Heart left ventricle (tissue), 16 donors: Measurements from ENCODE around the gene ARFIP1. TPM values are rescaled to one million over a fixed set of nuclear protein-coding genes. Genes with fewer than 3 reads are reported as not detected.
A peak's percentile ranks its signal among the peaks of the same experiment; 100 is the strongest.

Experiments
- ATAC-seq, 4 donors: fragments of 200-7000 bp; cut with Tn5 transposase; one replicate each; pipeline ENCODE4 v1.9.1; 2020 to 2022; ENCODE audit warnings: moderate library complexity in 4 of 4, mild to moderate bottlenecking in 3 of 4, moderate number of reproducible peaks in 1 of 4
- DNase-seq, 5 donors: peaks; one replicate each; pipeline ENCODE4 v3.0.0-alpha.2; 2020
- H3K27ac ChIP-seq, 12 donors: fragments of 200-600 bp; sonication (generic) in 4 of 12; one replicate each; pipeline versions ENCODE4 v1.5.0 to v1.8.0; 2016 to 2022; ENCODE audit warnings: mild to moderate bottlenecking in 2 of 12
- H3K27me3 ChIP-seq, 9 donors: fragments of 200-600 bp; sonication (generic) in 2 of 9; one replicate each; pipeline versions ENCODE4 v1.5.1 to v1.8.0; 2016 to 2022; ENCODE audit warnings: mild to moderate bottlenecking in 3 of 9
- H3K36me3 ChIP-seq, 9 donors: fragments of 200-600 bp; sonication (generic) in 2 of 9; one replicate each; pipeline versions ENCODE4 v1.5.0 to v1.8.0; 2018 to 2022; ENCODE audit warnings: mild to moderate bottlenecking in 2 of 9
- H3K4me1 ChIP-seq, 12 donors: fragments of 200-600 bp; sonication (generic) in 4 of 12; one replicate each; pipeline versions ENCODE4 v1.5.0 to v1.8.0; 2016 to 2022; ENCODE audit warnings: mild to moderate bottlenecking in 3 of 12
- H3K4me3 ChIP-seq, 12 donors: fragments of 200-600 bp; sonication (generic) in 4 of 12; one replicate each; pipeline versions ENCODE4 v1.5.0 to v1.8.0; 2017 to 2022; ENCODE audit warnings: mild to moderate bottlenecking in 9 of 12, moderate library complexity in 4 of 12
- H3K9me3 ChIP-seq, 12 donors: fragments of 200-600 bp; sonication (generic) in 4 of 12; one replicate each; pipeline versions ENCODE4 v1.5.0 to v1.8.0; 2016 to 2022; ENCODE audit warnings: mild to moderate bottlenecking in 1 of 12
- POLR2A ChIP-seq, 2 donors: fragments of 450-650 bp; IDR thresholded peaks; one replicate each; pipeline ENCODE4 v1.6.1; 2017; ENCODE audit warnings: antibody characterized with exemption in 2 of 2, mild to moderate bottlenecking in 2 of 2, moderate library complexity in 2 of 2
- WGBS, 4 donors: extraction: QIAGEN DNeasy Blood & Tissue Kit in 2 of 4; methylation state at CpG; one replicate each; pipeline versions ENCODE4 v1.1.5 to v1.1.7; 2013 to 2018; 5-methylcytosine and 5-hydroxymethylcytosine counted together
- intact Hi-C, 10 donors: fragments of 100-400 bp; cut with DNase I; formaldehyde crosslinking; loops; one replicate each; pipeline versions ENCODE4 v1.11.1 to v1.14.2; 2022
- polyA plus RNA-seq, 2 donors: library from polyadenylated mRNA; stranded (reverse); fragments of 200-250 nt; gene quantifications; one replicate each; pipeline ENCODE4 v1.2.3, GENCODE V29; 2013
- total RNA-seq, 9 donors: library from RNA; depleted of rRNA in 2 of 9; stranded (reverse); fragments of >200 nt in 2 of 9; fragmentation: NEBNext Ultra II Directional in 3 of 9; extraction: Animal tissue kit (Norgen Biotek cat#: 25700) in 3 of 9; gene quantifications; one replicate each; pipeline versions ENCODE4 v1.1.0 to v1.2.4, GENCODE V29; 2016 to 2023
- TF ChIP-seq, protein P1 (sequence below), 12 donors: fragments of 200-600 bp; sonication (generic) in 4 of 12; IDR thresholded peaks; one replicate each; pipeline versions ENCODE4 v1.5.0 to v1.8.0; 2018 to 2022; ENCODE audit warnings: antibody characterized with exemption in 12 of 12, mild to moderate bottlenecking in 5 of 12
- donor health status: ischemic (EF 13 %, LVEDD 7.1; RV severe dilation, severe dysfunction).
- donor health status: healthy with polysubstance abuse.
- donor health status: DM: no; HTN: yes; CAD: no.
- donor health status: DM: no; HTN: no; CAD: no.
- donor health status: ischemic (EF 25% LVEDD 6.9; RV normal size, moderate dysfunction).
- donor health status: ischemic (EF 25% LVEDD 5.7; RV mildly dilated, moderate dysfunction).
- donor health status: healthy.
- donor health status: DM: yes; HTN: yes; CAD: no.
- donor health status: ischemic (EF 35%, LVEDD 5.7; RV mildly dilated, moderate dysfunction).
- donor health status: nonischemic (EF 11% LVEDD 7.7; RV severe dilation, severe dysfunction).
- donor health status: DM: yes; HTN: yes; CAD: no.
- donor health status: PGD.
- donor health status: ischemic (EF 29% LVEDD 5.4; RV normal size, mild dysfunction).
- donor health status: nonischemic (EF 23%, LVEDD 6.1; RV moderate dilation, normal function).

Gene ARFIP1
- total and polyA plus RNA-seq, 11 donors = 9.0 to 30.6 (median 11.8) TPM

DNA sequence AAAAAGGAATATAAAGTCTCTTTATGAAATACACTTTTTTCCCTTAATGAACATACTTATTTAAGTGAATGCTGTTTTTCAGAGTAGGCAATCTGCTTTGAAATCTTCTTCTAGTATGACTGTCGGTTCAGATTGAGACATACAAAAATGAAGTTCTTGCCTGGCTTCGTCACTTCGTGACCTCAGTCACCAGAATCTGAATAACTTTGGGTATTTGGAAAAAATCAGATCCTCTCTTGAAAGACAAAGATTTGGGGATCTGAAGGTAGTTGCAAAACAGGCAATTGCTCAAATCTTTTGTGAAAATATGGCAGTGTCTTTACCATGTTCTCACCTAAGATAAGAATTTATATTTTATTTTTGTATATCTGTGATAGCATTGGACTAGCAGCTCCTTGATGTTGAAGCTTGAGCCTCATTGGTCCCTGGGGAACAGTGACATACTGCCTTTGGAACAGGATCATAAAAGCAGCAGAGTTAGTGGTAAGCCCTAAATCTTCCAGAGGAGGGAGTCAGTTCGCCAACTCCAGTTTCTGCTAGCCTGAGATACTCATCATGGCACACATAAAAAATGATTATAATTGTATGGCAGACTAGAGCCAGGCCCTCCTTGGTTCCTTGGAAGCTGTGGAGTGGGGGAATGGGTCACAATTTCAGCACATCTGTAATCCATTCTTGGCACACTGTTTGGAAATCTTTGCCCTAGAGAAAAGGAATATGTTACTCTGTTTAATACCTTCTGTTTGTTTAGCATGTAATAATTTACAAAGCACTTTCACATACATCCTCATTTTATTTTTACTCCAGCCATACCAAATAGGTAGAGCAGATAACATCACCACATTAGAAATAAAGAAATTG lies 5.0 kb downstream of the ARFIP1 start:
- peaks cover 0 to 9% (median 0%) of the 10 kb centered on the region in 9 donors for H3K36me3 ChIP-seq
- 84 to 87% (median 85%) methylated on average over 4 of the region's 4 CpGs for WGBS, 4 donors
- H3K9me3 ChIP-seq = no peaks in the 10 kb centered on the region
- peak overlapping the region in 1 of 12 donors; percentile 9 for H3K27ac ChIP-seq
- TF ChIP-seq, protein P1, sequence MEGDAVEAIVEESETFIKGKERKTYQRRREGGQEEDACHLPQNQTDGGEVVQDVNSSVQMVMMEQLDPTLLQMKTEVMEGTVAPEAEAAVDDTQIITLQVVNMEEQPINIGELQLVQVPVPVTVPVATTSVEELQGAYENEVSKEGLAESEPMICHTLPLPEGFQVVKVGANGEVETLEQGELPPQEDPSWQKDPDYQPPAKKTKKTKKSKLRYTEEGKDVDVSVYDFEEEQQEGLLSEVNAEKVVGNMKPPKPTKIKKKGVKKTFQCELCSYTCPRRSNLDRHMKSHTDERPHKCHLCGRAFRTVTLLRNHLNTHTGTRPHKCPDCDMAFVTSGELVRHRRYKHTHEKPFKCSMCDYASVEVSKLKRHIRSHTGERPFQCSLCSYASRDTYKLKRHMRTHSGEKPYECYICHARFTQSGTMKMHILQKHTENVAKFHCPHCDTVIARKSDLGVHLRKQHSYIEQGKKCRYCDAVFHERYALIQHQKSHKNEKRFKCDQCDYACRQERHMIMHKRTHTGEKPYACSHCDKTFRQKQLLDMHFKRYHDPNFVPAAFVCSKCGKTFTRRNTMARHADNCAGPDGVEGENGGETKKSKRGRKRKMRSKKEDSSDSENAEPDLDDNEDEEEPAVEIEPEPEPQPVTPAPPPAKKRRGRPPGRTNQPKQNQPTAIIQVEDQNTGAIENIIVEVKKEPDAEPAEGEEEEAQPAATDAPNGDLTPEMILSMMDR (IDR thresholded peaks at IDR 0.05) = peak in 2 of 12 donors; percentile 17 to 19
- no peak for TF ChIP-seq POLR2A (IDR thresholded peaks at IDR 0.05)
- H3K27me3 ChIP-seq = no peaks in the 10 kb centered on the region
- no peak overlapping the region for H3K4me3 ChIP-seq
- peaks cover 0 to 58% (median 22%) of the 10 kb centered on the region in 12 donors for H3K4me1 ChIP-seq
- DNase-seq (peak in 1 of 5 donors; percentile 15), ATAC-seq (no peak)
- intact Hi-C loops = no loop called here

GRCh38 chr4:152785639-152786615 lies 6.2 kb downstream of the ARFIP1 start:
- WGBS, 4 donors = 63 to 76% (median 73%) methylated on average over 3 of the region's 3 CpGs
- Histone ChIP-seq H3K4me3 (no peak overlapping the region), H3K4me1 (peaks cover 0 to 58% (median 20%) of the 10 kb centered on the region in 12 donors), H3K9me3 (no peaks in the 10 kb centered on the region), H3K27ac (peak overlapping the region in 1 of 12 donors; percentile 25), H3K36me3 (peaks cover 0 to 9% (median 0%) of the 10 kb centered on the region in 9 donors), H3K27me3 (no peaks in the 10 kb centered on the region)
- DNase-seq = no peak
- ATAC-seq = no peak
- intact Hi-C loops = no loop called here
- no peak for TF ChIP-seq POLR2A (IDR thresholded peaks at IDR 0.05)
- TF ChIP-seq, protein P1 (IDR thresholded peaks at IDR 0.05) = no peak

GRCh38 chr4:152786627-152787026 lies 6.9 kb downstream of the ARFIP1 start:
- no peaks in the 10 kb centered on the region for H3K27me3 ChIP-seq
- ATAC-seq (no peak), DNase-seq (no peak)
- peak overlapping the region in 1 of 12 donors; percentile 25 for H3K27ac ChIP-seq
- TF ChIP-seq, protein P1 (IDR thresholded peaks at IDR 0.05) = no peak
- no peak for TF ChIP-seq POLR2A (IDR thresholded peaks at IDR 0.05)
- no peaks in the 10 kb centered on the region for H3K9me3 ChIP-seq
- H3K36me3 ChIP-seq = peaks cover 0 to 9% (median 0%) of the 10 kb centered on the region in 9 donors
- peaks cover 0 to 51% (median 14%) of the 10 kb centered on the region in 12 donors for H3K4me1 ChIP-seq
- intact Hi-C loops = no loop called here
- WGBS, 4 donors = 97 to 100% (median 98%) methylated on average over 1 of the region's 1 CpG
- H3K4me3 ChIP-seq = no peak overlapping the region
